ENCODE results near the gene KIF6. TPM values are rescaled to one million over a fixed set of nuclear protein-coding genes. Genes with fewer than 3 reads are reported as not detected.

The KIF6 gene
- total and polyA plus RNA-seq, 2 of the 8 experiments (the other 6 are each of a cell fraction or from before 2014, with no cell fraction given) = 0.53 to 0.65 TPM

- H3K4me1 ChIP-seq (replicated peaks in 1 of 4; ENCODE audit: control insufficient read depth in 3 of 4, insufficient read depth in 4 of 4, low read length in 3 of 4) = peaks cover 5 to 14% (median 9%) of the 10 kb centered on the region in 4 experiments; a peak in 6 of 7 replicates
- H2BK20ac ChIP-seq (ENCODE audit: low read length) = no peak overlapping the region
- no peak overlapping the region for H3K14ac ChIP-seq (ENCODE audit: insufficient read length)
- TF ChIP-seq CEBPB (IDR thresholded peaks at IDR 0.05; ENCODE audit: low read depth, low read length) (no peak), TAF7 (optimal IDR thresholded peaks at IDR 0.05; ENCODE audit: borderline replicate concordance, low read depth, low read length) (no peak), ATF3 (IDR thresholded peaks at IDR 0.05; ENCODE audit: insufficient read depth, low read depth, low read length) (no peak), JUN (IDR thresholded peaks at IDR 0.05; ENCODE audit: low read depth, low read length) (no peak), NRF1 (IDR thresholded peaks at IDR 0.05; ENCODE audit: low read depth, low read length) (no peak), HDAC6 (IDR thresholded peaks at IDR 0.05; ENCODE audit: low read depth, low read length) (no peak), CBX5 (IDR thresholded peaks at IDR 0.05; ENCODE audit: low read depth, low read length) (no peak), POLR2A (IDR thresholded peaks at IDR 0.05; ENCODE audit: control extremely low read depth in 1 of 2, low read depth in 2 of 2, low read length in 2 of 2) (no peak), GABPA (IDR thresholded peaks at IDR 0.05; ENCODE audit: borderline replicate concordance, insufficient read depth, low read length) (no peak), USF2 (IDR thresholded peaks at IDR 0.05; ENCODE audit: low read length) (no peak)
- no peak overlapping the region for H2BK12ac ChIP-seq (ENCODE audit: low read depth, low read length)
- H3K23ac ChIP-seq (ENCODE audit: insufficient read length) = no peak overlapping the region
- no peak overlapping the region for H4K5ac ChIP-seq (ENCODE audit: insufficient read length, low read depth, low read length)
- H3K23me2 ChIP-seq (ENCODE audit: low read depth, low read length) = no peaks in the 10 kb centered on the region
- ChIA-PET CTCF (ENCODE audit: partially characterized antibody) (interaction anchor here (0.8 to 1.3 kb wide), 2 partner anchors 35 to 356 kb away, joined by 3 read pairs; no protein-coding TSS in a partner anchor), POLR2A (ENCODE audit: partially characterized antibody) (no interaction called here)
- no peak overlapping the region for H3K9ac ChIP-seq (replicated peaks in 1 of 4; ENCODE audit: extremely low read depth in 1 of 4, low read depth in 3 of 4, low read length in 3 of 4)
- H3K79me1 ChIP-seq (ENCODE audit: low read depth, low read length) = no peaks in the 10 kb centered on the region
- FAIRE-seq = peak; percentile 13
- no peaks in the 10 kb centered on the region for H3K79me2 ChIP-seq (ENCODE audit: control insufficient read depth in 1 of 2, insufficient read depth in 2 of 2, low read length in 2 of 2)
- no peak for DNase-seq (ENCODE audit: low read depth in 1 of 2, low spot score in 2 of 2)
- no peak overlapping the region for H4K91ac ChIP-seq (replicated peaks; ENCODE audit: insufficient read length, low read length)
- no peak overlapping the region for H3K18ac ChIP-seq (ENCODE audit: extremely low read depth, low read length)
- no peaks in the 10 kb centered on the region for H3K27me3 ChIP-seq (replicated peaks in 1 of 4; ENCODE audit: control insufficient read depth in 3 of 4, extremely low read depth in 1 of 4, insufficient read depth in 3 of 4, low read length in 3 of 4)
- H3K36me3 ChIP-seq (ENCODE audit: control insufficient read depth in 2 of 4, insufficient read depth in 4 of 4, low read length in 3 of 4) = no peaks in the 10 kb centered on the region
- no peak overlapping the region for H2BK120ac ChIP-seq (replicated peaks; ENCODE audit: low read depth, low read length)
- no peak overlapping the region for H2BK15ac ChIP-seq (ENCODE audit: low read length)
- H3K56ac ChIP-seq (replicated peaks; ENCODE audit: insufficient read length, low read depth, low read length) = no peak overlapping the region
- peaks cover 10 to 12% of the 10 kb centered on the region in 2 experiments; a peak in 3 of 4 replicates for H3K9me3 ChIP-seq (ENCODE audit: insufficient read depth in 2 of 2, low read depth in 1 of 2, low read length in 1 of 2)
- H3K4ac ChIP-seq (replicated peaks; ENCODE audit: insufficient read length, low read depth, low read length) = no peak overlapping the region
- H2BK5ac ChIP-seq (ENCODE audit: low read depth, low read length) = no peak overlapping the region
- H2AFZ ChIP-seq (ENCODE audit: low read length) = no peak overlapping the region
- H3K4me3 ChIP-seq (ENCODE audit: extremely low read depth in 1 of 4, insufficient read depth in 2 of 4, low read depth in 3 of 4, low read length in 4 of 4) = no peak overlapping the region; a peak in 1 of 8 replicates
- H4K8ac ChIP-seq (ENCODE audit: extremely low read depth, insufficient read depth, low read length) = no peak overlapping the region
- no peak overlapping the region for H2AK5ac ChIP-seq (ENCODE audit: low read depth, low read length)
- H4K20me1 ChIP-seq (replicated peaks in 1 of 2; ENCODE audit: control insufficient read depth in 1 of 2, insufficient read depth in 2 of 2, low read length in 2 of 2) = no peaks in the 10 kb centered on the region
- H3K4me2 ChIP-seq (ENCODE audit: insufficient read depth in 1 of 2, low read depth in 2 of 2, low read length in 2 of 2) = peak overlapping the region; percentile 31 to 33; a peak in 3 of 4 replicates
- no peak overlapping the region for H3K27ac ChIP-seq (ENCODE audit: low read depth, low read length)
- 44% methylated on average over 2 of the region's 2 CpGs; no CpG with 5 or more reads in 1 of the 2 experiments for WGBS, 2 experiments (ENCODE audit: extremely low coverage in 1 of 2, insufficient coverage in 1 of 2, insufficient read length in 1 of 2, insufficient replicate concordance in 2 of 2, low coverage in 1 of 2, low lambda C conversion rate in 2 of 2, missing lambda C conversion rate in 1 of 2)
Measured at GRCh38 chr6:39733704-39734103, 8.5 kb upstream of the KIF6 start.

Measured in H1 (cell line).